ENCODE data around the gene PDCD1LG2. TPM values are rescaled to one million over a fixed set of nuclear protein-coding genes. Genes with fewer than 3 reads are reported as not detected.

Gene PDCD1LG2
- total RNA-seq, 2 experiments from 2014 or later = 0.11 to 0.17 TPM

DNA sequence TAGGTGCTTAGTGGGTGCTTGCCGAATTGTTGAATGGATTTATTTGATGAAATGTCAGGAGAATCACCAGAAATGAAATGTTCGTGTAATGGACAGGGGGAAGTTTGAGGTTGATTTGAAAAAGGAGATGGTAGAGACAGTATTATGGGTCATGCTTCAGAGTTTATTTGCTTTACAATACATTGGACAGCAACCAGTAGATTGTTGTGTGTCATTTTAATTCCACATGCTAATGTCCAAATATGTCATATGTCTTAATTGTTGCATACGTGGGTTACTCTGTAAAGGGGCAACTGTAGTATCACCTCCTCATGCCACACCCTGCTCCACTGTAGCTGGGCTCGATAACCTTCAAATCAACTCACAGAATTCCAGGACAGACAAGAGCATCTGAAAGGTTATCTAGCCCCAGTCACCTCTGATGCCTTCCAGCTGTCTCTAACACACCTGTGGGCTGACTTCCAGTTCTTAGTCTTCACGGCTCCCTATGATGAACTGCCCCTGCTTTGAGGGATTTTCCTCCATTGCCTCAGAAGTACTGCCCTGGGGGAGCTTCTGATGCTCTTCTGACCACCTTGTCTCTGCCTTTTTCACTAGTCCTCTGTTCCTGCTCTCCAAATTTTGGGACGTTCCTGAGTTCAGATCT, 1.7 kb downstream of the PDCD1LG2 start:
- DNase-seq (no peak), ATAC-seq (ENCODE audit: poor library complexity) (no peak)
- no peaks in the 10 kb centered on the region for H3K36me3 Mint-ChIP-seq (ENCODE audit: low read depth)
- no peak overlapping the region for H3K4me3 Mint-ChIP-seq
- H3K27ac ChIP-seq (ENCODE audit: low read depth in 1 of 2, low read length in 2 of 2) = no peak overlapping the region
- H3K9me3 Mint-ChIP-seq = no peaks in the 10 kb centered on the region
- H3K4me1 ChIP-seq (ENCODE audit: insufficient read depth, low read length) = peaks cover 21% of the 10 kb centered on the region
- intact Hi-C loops (cut with DNase I, micrococcal nuclease) = no loop called here
- TF ChIP-seq, protein P1, sequence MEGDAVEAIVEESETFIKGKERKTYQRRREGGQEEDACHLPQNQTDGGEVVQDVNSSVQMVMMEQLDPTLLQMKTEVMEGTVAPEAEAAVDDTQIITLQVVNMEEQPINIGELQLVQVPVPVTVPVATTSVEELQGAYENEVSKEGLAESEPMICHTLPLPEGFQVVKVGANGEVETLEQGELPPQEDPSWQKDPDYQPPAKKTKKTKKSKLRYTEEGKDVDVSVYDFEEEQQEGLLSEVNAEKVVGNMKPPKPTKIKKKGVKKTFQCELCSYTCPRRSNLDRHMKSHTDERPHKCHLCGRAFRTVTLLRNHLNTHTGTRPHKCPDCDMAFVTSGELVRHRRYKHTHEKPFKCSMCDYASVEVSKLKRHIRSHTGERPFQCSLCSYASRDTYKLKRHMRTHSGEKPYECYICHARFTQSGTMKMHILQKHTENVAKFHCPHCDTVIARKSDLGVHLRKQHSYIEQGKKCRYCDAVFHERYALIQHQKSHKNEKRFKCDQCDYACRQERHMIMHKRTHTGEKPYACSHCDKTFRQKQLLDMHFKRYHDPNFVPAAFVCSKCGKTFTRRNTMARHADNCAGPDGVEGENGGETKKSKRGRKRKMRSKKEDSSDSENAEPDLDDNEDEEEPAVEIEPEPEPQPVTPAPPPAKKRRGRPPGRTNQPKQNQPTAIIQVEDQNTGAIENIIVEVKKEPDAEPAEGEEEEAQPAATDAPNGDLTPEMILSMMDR (IDR thresholded peaks at IDR 0.05) = no peak
- no peak overlapping the region for H3K4me3 ChIP-seq (ENCODE audit: low read length)
- H3K27me3 ChIP-seq (ENCODE audit: control insufficient read depth in 1 of 2, insufficient read depth in 2 of 2, low read length in 2 of 2) = no peaks in the 10 kb centered on the region
- H3K27ac Mint-ChIP-seq = no peak overlapping the region
- POLR2A ChIA-PET = no interaction called here
- no peaks in the 10 kb centered on the region for H3K27me3 Mint-ChIP-seq
- H3K4me1 Mint-ChIP-seq (ENCODE audit: low read depth) = peaks cover 38% of the 10 kb centered on the region
- H3K9me3 ChIP-seq (ENCODE audit: control insufficient read depth in 1 of 2, insufficient read depth in 1 of 2, low read length in 2 of 2) = peaks cover 0 to 5% of the 10 kb centered on the region in 2 experiments
- no peaks in the 10 kb centered on the region for H3K36me3 ChIP-seq (ENCODE audit: insufficient read depth, low read length)
- CTCF ChIA-PET = interaction anchor here (0.6 kb wide), 1 partner anchor 27 kb away, joined by 3 read pairs; no protein-coding TSS in a partner anchor

DNA sequence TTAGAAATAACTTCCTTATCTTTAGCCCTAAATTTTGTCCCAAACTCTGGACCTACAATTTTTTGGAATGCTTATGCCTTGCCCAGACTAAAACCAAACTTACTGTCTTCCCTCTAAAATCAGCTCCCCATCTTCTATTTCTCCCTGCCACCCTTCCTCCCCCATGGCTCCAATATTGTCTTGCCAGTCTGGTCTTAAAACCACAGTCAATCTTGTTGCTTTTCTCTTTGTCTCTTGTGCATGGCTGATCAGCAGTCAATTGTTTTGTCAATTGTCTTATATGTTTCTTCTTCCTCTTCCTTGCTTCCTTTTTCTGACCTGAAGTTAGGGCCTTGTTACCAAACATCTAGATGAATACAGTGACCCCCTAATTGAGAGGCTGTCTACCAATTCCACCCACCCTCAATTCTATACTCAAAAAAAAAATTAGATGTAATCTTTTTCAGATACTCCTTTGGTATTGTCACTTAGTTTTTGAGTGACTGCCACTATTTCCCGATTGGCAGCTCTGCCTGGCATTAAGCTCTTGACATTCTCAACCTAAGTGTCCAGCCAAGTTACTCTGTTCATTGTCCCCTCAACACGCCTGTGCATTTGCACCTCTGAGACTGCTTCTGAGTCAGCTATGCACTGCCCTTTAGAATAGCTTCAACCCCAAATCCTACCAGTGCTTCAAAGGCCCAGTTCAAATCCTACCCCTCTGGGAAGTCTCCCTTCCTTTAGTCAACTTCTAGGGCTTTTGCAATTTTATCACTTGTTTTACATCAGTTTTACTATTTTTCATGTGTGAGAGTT, 2.5 kb downstream of the PDCD1LG2 start:
- CTCF ChIA-PET = no interaction called here
- Mint-ChIP-seq H3K36me3 (ENCODE audit: low read depth) (no peaks in the 10 kb centered on the region), H3K27ac (no peak overlapping the region), H3K4me1 (ENCODE audit: low read depth) (peaks cover 38% of the 10 kb centered on the region), H3K9me3 (no peaks in the 10 kb centered on the region), H3K27me3 (no peaks in the 10 kb centered on the region), H3K4me3 (no peak overlapping the region)
- Histone ChIP-seq H3K27me3 (ENCODE audit: control insufficient read depth in 1 of 2, insufficient read depth in 2 of 2, low read length in 2 of 2) (no peaks in the 10 kb centered on the region), H3K4me3 (ENCODE audit: low read length) (no peak overlapping the region), H3K4me1 (ENCODE audit: insufficient read depth, low read length) (peaks cover 21% of the 10 kb centered on the region), H3K9me3 (ENCODE audit: control insufficient read depth in 1 of 2, insufficient read depth in 1 of 2, low read length in 2 of 2) (peaks cover 0 to 5% of the 10 kb centered on the region in 2 experiments), H3K36me3 (ENCODE audit: insufficient read depth, low read length) (no peaks in the 10 kb centered on the region), H3K27ac (ENCODE audit: low read depth in 1 of 2, low read length in 2 of 2) (no peak overlapping the region)
- TF ChIP-seq, protein P1 (IDR thresholded peaks at IDR 0.05) = no peak
- ATAC-seq (ENCODE audit: poor library complexity) (no peak), DNase-seq (no peak)
- intact Hi-C loops (cut with DNase I, micrococcal nuclease) = no loop called here
- POLR2A ChIA-PET = no interaction called here

DNA sequence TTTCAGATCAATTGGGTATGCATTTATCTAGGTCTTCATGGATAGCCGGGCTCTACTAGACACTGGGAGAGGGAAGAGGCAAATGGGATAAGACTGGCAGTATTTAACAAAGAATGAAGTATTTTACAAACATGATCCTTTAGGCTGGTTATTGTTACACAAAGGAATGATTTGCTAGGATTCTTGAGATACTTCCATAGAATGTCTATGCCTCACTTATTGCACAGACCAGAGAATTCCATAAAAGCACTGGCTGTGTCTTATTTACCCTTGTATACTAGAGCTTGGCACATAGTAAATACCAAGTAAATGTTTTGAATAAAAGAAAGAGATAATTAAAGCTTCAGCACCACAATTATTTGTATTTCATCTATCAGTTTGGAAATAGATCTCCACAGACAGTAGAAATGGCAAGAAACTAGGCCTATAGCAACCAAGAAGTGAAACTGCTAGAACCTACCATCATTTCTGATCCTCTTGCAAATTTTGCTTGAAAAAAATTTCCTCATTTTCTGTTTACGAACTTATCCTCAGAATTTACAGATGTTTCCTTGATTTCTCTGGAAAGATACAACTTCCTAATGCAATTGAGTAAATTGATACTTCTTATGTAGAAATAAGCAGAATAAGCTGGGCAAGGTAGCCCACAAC, 3.8 kb downstream of the PDCD1LG2 start:
- peaks cover 0 to 5% of the 10 kb centered on the region in 2 experiments for H3K9me3 ChIP-seq (ENCODE audit: control insufficient read depth in 1 of 2, insufficient read depth in 1 of 2, low read length in 2 of 2)
- no peak overlapping the region for H3K4me3 Mint-ChIP-seq
- no peaks in the 10 kb centered on the region for H3K9me3 Mint-ChIP-seq
- DNase-seq (no peak), ATAC-seq (ENCODE audit: poor library complexity) (no peak)
- TF ChIP-seq, protein P1 (IDR thresholded peaks at IDR 0.05) = no peak
- no peak overlapping the region for H3K4me3 ChIP-seq (ENCODE audit: low read length)
- H3K27ac ChIP-seq (ENCODE audit: low read depth in 1 of 2, low read length in 2 of 2) = no peak overlapping the region
- H3K27me3 Mint-ChIP-seq = no peaks in the 10 kb centered on the region
- POLR2A ChIA-PET = no interaction called here
- CTCF ChIA-PET = interaction anchor here (0.7 kb wide), 1 partner anchor 53 kb away, joined by 3 read pairs; no protein-coding TSS in a partner anchor
- H3K36me3 ChIP-seq (ENCODE audit: insufficient read depth, low read length) = no peaks in the 10 kb centered on the region
- H3K27ac Mint-ChIP-seq = no peak overlapping the region
- H3K36me3 Mint-ChIP-seq (ENCODE audit: low read depth) = no peaks in the 10 kb centered on the region
- peaks cover 19% of the 10 kb centered on the region for H3K4me1 ChIP-seq (ENCODE audit: insufficient read depth, low read length)
- intact Hi-C loops (cut with DNase I, micrococcal nuclease) = loop anchor here in 1 of 2 experiments (2.0 kb wide), 1 partner anchor 65 kb away; no protein-coding TSS in a partner anchor
- H3K27me3 ChIP-seq (ENCODE audit: control insufficient read depth in 1 of 2, insufficient read depth in 2 of 2, low read length in 2 of 2) = no peaks in the 10 kb centered on the region
- peaks cover 42% of the 10 kb centered on the region for H3K4me1 Mint-ChIP-seq (ENCODE audit: low read depth)
